HepG2 (cell line): ENCODE measurements around the gene HSPB9. TPM values are rescaled to one million over a fixed set of nuclear protein-coding genes. Genes with fewer than 3 reads are reported as not detected.
A peak's percentile ranks its signal among the peaks of the same experiment; 100 is the strongest.

ENCODE experiments used
- ARHGAP35 ChIP-seq: sonication (generic); formaldehyde crosslinking; IDR thresholded peaks from 2 replicates; pipeline ENCODE4 v1.9.0; 2022; ENCODE audit warnings: mild to moderate bottlenecking, inconsistent platforms, moderate library complexity, missing genetic modification reagents, borderline replicate concordance
- CREB1 ChIP-seq, 2 experiments: fragments of 450-650 bp in 1 of 2; IDR thresholded peaks; 2 replicates each; pipeline ENCODE4 v1.6.1; 2016 to 2017; ENCODE audit warnings: control low read depth in 1 of 2, mild to moderate bottlenecking in 1 of 2, missing compliant biosample characterization in 1 of 2, missing genetic modification characterization in 1 of 2
- ELF1 ChIP-seq: sonication (generic); formaldehyde crosslinking; IDR thresholded peaks from 2 replicates; pipeline ENCODE4 v1.4.0; 2020; ENCODE audit warnings: missing genetic modification reagents
- FOSL1 ChIP-seq: sonication (generic); formaldehyde crosslinking; IDR thresholded peaks from 2 replicates; pipeline ENCODE4 v1.9.0; 2021; ENCODE audit warnings: missing genetic modification reagents, borderline replicate concordance
- FOXO1 ChIP-seq: sonication (generic); formaldehyde crosslinking; IDR thresholded peaks from 2 replicates; pipeline ENCODE4 v1.4.0; 2020; ENCODE audit warnings: missing genetic modification reagents
- HNRNPUL1 ChIP-seq: fragments of 200-400 bp; formaldehyde crosslinking; IDR thresholded peaks from 2 replicates; pipeline ENCODE4 v1.6.1; 2017; ENCODE audit warnings: low read depth, mild to moderate bottlenecking, low read length, moderate library complexity
- JARID2 ChIP-seq: sonication (generic); formaldehyde crosslinking; IDR thresholded peaks from 2 replicates; pipeline ENCODE4 v1.8.1; 2023; ENCODE audit warnings: missing genetic modification reagents, inconsistent platforms; ENCODE audit not compliant: insufficient replicate concordance
- NR2F6 ChIP-seq, 2 experiments: IDR thresholded peaks; 2 replicates each; pipeline ENCODE4 v1.6.1; 2016; ENCODE audit warnings: antibody characterized with exemption in 1 of 2, mild to moderate bottlenecking in 1 of 2
- PCBP1 ChIP-seq: fragments of 200-400 bp; formaldehyde crosslinking; IDR thresholded peaks from 2 replicates; pipeline ENCODE4 v1.6.1; 2017; ENCODE audit warnings: mild to moderate bottlenecking, low read depth, low read length, borderline replicate concordance
- POLR2A ChIP-seq, 2 experiments: IDR thresholded peaks; 2 replicates each; pipeline ENCODE4 v1.6.1; 2011; ENCODE audit warnings: low read depth in 2 of 2, low read length in 2 of 2, mild to moderate bottlenecking in 1 of 2, moderate library complexity in 1 of 2; ENCODE audit not compliant: insufficient read depth in 1 of 2
- POLR2G ChIP-seq: fragments of 200-400 bp; formaldehyde crosslinking; IDR thresholded peaks from 2 replicates; pipeline ENCODE4 v1.6.1; 2018; ENCODE audit warnings: mild to moderate bottlenecking, low read depth, low read length, moderate library complexity
- RBAK ChIP-seq: sonication (generic); formaldehyde crosslinking; IDR thresholded peaks from 2 replicates; pipeline ENCODE4 v1.5.1; 2020; ENCODE audit warnings: mild to moderate bottlenecking, missing genetic modification reagents
- RFXAP ChIP-seq: sonication (generic); formaldehyde crosslinking; IDR thresholded peaks from 2 replicates; pipeline ENCODE4 v1.4.0; 2020; ENCODE audit warnings: missing genetic modification reagents, borderline replicate concordance
- TP53 ChIP-seq: sonication (generic); formaldehyde crosslinking; conservative IDR thresholded peaks from 2 replicates; pipeline ENCODE4 v1.4.0; 2020; ENCODE audit warnings: missing genetic modification reagents
- ZNF232 ChIP-seq: sonication (generic); formaldehyde crosslinking; IDR thresholded peaks from 2 replicates; pipeline ENCODE4 v1.4.0; 2020; ENCODE audit warnings: missing genetic modification reagents, borderline replicate concordance
- ZNF382 ChIP-seq: sonication (generic); formaldehyde crosslinking; IDR thresholded peaks from 2 replicates; pipeline ENCODE4 v1.5.0; 2020; ENCODE audit warnings: missing genetic modification reagents, mild to moderate bottlenecking, borderline replicate concordance
- ZNF496 ChIP-seq: sonication (generic); formaldehyde crosslinking; IDR thresholded peaks from 2 replicates; pipeline ENCODE4 v1.8.1; 2023; ENCODE audit warnings: mild to moderate bottlenecking, moderate library complexity, missing genetic modification reagents; ENCODE audit not compliant: insufficient replicate concordance
- ZNF652 ChIP-seq: IDR thresholded peaks from 2 replicates; pipeline ENCODE4 v1.6.1; 2016; ENCODE audit warnings: low read depth, borderline replicate concordance
- ZSCAN20 ChIP-seq: sonication (generic); formaldehyde crosslinking; IDR thresholded peaks from 2 replicates; pipeline ENCODE4 v1.4.0; 2020; ENCODE audit warnings: missing genetic modification reagents, mild to moderate bottlenecking, borderline replicate concordance
- polyA plus RNA-seq, 8 experiments: library from polyadenylated mRNA; depleted of rRNA in 3 of 8; stranded (reverse) in 7 of 8; unstranded in 1 of 8; fragments of >200 nt; fragmentation: Illumina TruSeq in 4 of 8; extraction: Trizol in 4 of 8; gene quantifications; 2 replicates each; pipeline versions ENCODE4 v1.2.1 to v1.2.3, GENCODE V29; 2011 to 2016; ENCODE audit warnings: low read depth in 4 of 8, missing spikeins in 1 of 8, mixed read lengths in 1 of 8; ENCODE audit not compliant: insufficient read depth in 1 of 8
- total RNA-seq, 5 experiments: library from RNA; depleted of rRNA; stranded (reverse); fragments of >200 nt; fragmentation: Illumina TruSeq; extraction: Trizol; gene quantifications; 2 replicates each; pipeline ENCODE4 v1.2.3, GENCODE V29; 2016; ENCODE audit warnings: low read depth in 1 of 5
- TF ChIP-seq, protein P1 (sequence below): sonication (generic); formaldehyde crosslinking; conservative IDR thresholded peaks from 2 replicates; pipeline ENCODE4 v1.4.0; 2020; ENCODE audit warnings: missing genetic modification reagents
- TF ChIP-seq, protein P2 (sequence below): sonication (generic); formaldehyde crosslinking; IDR thresholded peaks from 2 replicates; pipeline ENCODE4 v1.4.0; 2020; ENCODE audit warnings: missing genetic modification reagents, borderline replicate concordance
- TF ChIP-seq, protein P3 (sequence below): sonication (generic); formaldehyde crosslinking; IDR thresholded peaks from 2 replicates; pipeline ENCODE4 v1.4.0; 2020; ENCODE audit warnings: missing genetic modification reagents

The HSPB9 gene
- total and polyA plus RNA-seq, 2 of the 13 experiments (the other 11 are each of a cell fraction or from before 2014, with no cell fraction given) = 0.05 to 0.24 TPM

DNA sequence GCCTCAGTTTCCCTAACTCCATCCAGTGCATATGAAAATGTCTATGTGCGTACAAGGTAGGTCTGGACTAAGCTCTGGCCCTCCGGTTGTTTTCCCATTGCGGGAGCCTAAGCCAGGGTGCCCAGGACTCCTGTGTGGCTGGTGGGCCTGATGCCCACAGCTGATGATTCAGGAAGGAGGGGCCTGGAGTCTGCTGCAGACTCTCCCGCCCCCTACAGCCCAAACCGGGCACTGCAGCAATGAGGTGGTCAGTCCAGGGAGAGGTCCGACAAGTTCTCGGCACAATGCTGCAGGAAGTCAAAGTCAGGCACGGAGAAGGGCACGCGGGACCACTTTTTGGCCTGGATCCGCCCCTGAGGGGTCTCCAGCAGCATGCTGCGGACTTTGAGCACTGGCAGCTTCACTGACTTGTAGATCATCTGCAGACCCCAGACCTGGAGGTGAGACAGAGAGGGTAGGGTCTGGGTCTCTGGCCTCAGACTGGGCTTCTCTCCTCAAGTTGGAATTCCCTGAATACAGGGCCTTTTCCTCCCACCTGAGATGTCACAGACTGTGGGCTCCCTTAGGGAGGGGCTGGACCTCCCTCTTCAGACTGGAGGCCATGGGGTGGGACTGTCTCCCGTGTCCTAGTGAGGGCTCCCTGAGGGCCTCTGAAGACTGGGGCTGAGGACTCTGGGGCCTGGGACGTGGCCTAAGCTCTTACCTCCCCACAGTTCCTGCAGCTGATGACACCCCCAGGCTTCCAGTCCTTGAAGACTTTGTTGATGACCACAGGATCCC, 20.9 kb upstream of the HSPB9 start (continued):
- TF ChIP-seq POLR2G = no peak
- TF ChIP-seq RFXAP (CRISPR knock-in tag) = no peak
- TF ChIP-seq ZNF652 (CRISPR knock-in tag) = no peak
- TF ChIP-seq, protein P1, sequence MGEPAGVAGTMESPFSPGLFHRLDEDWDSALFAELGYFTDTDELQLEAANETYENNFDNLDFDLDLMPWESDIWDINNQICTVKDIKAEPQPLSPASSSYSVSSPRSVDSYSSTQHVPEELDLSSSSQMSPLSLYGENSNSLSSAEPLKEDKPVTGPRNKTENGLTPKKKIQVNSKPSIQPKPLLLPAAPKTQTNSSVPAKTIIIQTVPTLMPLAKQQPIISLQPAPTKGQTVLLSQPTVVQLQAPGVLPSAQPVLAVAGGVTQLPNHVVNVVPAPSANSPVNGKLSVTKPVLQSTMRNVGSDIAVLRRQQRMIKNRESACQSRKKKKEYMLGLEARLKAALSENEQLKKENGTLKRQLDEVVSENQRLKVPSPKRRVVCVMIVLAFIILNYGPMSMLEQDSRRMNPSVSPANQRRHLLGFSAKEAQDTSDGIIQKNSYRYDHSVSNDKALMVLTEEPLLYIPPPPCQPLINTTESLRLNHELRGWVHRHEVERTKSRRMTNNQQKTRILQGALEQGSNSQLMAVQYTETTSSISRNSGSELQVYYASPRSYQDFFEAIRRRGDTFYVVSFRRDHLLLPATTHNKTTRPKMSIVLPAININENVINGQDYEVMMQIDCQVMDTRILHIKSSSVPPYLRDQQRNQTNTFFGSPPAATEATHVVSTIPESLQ = no peak
- TF ChIP-seq ZSCAN20 (CRISPR knock-in tag) = no peak
- no peak for TF ChIP-seq POLR2A (IDR thresholded peaks at IDR 0.05; ENCODE audit: insufficient read depth in 1 of 2, low read depth in 2 of 2, low read length in 2 of 2)
- TF ChIP-seq FOXO1 = no peak; the same call in 1 of the 2 replicates
- TF ChIP-seq, protein P2, sequence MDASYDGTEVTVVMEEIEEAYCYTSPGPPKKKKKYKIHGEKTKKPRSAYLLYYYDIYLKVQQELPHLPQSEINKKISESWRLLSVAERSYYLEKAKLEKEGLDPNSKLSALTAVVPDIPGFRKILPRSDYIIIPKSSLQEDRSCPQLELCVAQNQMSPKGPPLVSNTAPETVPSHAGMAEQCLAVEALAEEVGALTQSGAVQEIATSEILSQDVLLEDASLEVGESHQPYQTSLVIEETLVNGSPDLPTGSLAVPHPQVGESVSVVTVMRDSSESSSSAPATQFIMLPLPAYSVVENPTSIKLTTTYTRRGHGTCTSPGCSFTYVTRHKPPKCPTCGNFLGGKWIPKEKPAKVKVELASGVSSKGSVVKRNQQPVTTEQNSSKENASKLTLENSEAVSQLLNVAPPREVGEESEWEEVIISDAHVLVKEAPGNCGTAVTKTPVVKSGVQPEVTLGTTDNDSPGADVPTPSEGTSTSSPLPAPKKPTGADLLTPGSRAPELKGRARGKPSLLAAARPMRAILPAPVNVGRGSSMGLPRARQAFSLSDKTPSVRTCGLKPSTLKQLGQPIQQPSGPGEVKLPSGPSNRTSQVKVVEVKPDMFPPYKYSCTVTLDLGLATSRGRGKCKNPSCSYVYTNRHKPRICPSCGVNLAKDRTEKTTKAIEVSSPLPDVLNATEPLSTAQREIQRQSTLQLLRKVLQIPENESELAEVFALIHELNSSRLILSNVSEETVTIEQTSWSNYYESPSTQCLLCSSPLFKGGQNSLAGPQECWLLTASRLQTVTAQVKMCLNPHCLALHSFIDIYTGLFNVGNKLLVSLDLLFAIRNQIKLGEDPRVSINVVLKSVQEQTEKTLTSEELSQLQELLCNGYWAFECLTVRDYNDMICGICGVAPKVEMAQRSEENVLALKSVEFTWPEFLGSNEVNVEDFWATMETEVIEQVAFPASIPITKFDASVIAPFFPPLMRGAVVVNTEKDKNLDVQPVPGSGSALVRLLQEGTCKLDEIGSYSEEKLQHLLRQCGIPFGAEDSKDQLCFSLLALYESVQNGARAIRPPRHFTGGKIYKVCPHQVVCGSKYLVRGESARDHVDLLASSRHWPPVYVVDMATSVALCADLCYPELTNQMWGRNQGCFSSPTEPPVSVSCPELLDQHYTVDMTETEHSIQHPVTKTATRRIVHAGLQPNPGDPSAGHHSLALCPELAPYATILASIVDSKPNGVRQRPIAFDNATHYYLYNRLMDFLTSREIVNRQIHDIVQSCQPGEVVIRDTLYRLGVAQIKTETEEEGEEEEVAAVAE (CRISPR knock-in tag) = 0 out of 2 replicates have a peak, but pooled peaks have one; percentile 23
- TF ChIP-seq JARID2 (CRISPR knock-in tag) = no peak
- no peak for TF ChIP-seq ZNF382 (CRISPR knock-in tag)
- TF ChIP-seq ELF1 (CRISPR knock-in tag) = peak; percentile 47; the same call in 1 of the 2 replicates
- TF ChIP-seq, protein P3, sequence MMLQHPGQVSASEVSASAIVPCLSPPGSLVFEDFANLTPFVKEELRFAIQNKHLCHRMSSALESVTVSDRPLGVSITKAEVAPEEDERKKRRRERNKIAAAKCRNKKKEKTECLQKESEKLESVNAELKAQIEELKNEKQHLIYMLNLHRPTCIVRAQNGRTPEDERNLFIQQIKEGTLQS (CRISPR knock-in tag) = 0 out of 2 replicates have a peak, but pooled peaks have one; percentile 20
- TF ChIP-seq TP53 (CRISPR knock-in tag) = no peak
- TF ChIP-seq NR2F6 (IDR thresholded peaks at IDR 0.05) = no peak
- TF ChIP-seq NR2F6 (CRISPR knock-in tag; IDR thresholded peaks at IDR 0.05) = 0 out of 2 replicates have a peak, but pooled peaks have one; percentile 28
- TF ChIP-seq PCBP1 = no peak
- TF ChIP-seq ZNF232 (CRISPR knock-in tag) = no peak
- TF ChIP-seq CREB1 (IDR thresholded peaks at IDR 0.05) = no peak
- no peak for TF ChIP-seq CREB1 (CRISPR knock-in tag; IDR thresholded peaks at IDR 0.05)
- TF ChIP-seq ARHGAP35 (CRISPR knock-in tag) = 0 out of 2 replicates have a peak, but pooled peaks have one; percentile 78
- TF ChIP-seq HNRNPUL1 = no peak
- no peak for TF ChIP-seq FOSL1
- TF ChIP-seq RBAK = no peak
- no peak for TF ChIP-seq ZNF496 (CRISPR knock-in tag)
